GM19328 (cell line): Measurements from ENCODE around the gene ABR.

Source experiments
- ATAC-seq: cut with Tn5 transposase; IDR thresholded peaks from one replicate; pipeline ENCODE4 v1.9.1; 2021; ENCODE audit warnings: mild to moderate bottlenecking, moderate library complexity; ENCODE audit not compliant: unreplicated experiment

ABR gene

DNA sequence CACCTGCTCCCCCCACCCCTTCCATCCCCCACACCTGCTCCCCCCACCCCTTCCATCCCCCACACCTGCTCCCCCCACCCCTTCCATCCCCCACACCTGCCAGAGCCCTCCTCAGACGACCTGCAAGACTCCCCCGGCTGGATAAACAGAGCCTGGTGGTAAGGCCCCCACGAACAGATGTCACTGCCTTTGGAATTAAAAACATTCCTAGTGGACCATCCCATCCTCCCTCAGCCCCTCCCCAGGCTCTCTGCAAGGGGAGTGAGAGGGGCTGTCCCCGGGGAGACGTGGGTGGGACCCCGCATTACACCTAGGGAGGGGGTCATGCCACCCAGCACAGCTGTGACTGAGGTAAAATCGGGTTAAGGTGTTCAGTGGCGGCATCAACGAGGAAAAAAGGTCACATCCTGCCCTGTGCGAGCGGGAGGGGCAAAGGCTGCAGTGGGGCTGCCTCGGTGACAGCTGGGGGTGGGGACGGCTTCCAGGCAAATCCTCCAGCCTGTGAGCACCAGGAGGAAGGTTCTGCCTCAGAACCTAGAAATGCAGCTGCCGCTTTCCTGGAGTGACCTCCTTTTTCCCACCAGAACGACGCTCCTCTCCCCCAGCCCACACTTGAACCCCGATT lies 144.1 kb downstream of the ABR start:
- ATAC-seq = no peak

- ATAC-seq = no peak
Observed at GRCh38 chr17:1034652-1035210, 145.1 kb downstream of the ABR start.

GRCh38 chr17:1033503-1033902 lies 146.3 kb downstream of the ABR start:
- no peak for ATAC-seq

DNA sequence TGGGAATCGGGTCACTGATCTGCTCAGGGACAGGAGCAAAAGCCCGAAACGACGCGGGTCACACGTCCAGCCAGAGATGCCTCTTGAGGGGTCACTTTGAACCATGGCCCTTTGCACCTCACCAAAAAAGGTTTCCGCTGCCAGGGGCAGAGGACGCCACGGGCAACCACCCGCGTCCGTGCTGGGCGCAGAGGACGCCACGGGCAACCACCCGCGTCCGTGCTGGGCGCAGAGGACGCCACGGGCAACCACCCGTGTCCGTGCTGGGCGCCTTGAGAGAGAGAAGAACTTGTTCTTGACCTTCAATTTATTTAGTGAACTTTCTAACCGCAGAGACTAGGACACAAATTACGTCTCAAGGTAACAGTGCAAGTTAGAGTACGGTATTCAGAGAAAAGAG lies 147.4 kb downstream of the ABR start:
- ATAC-seq = no peak

- ATAC-seq = no peak
Observed at GRCh38 chr17:1031711-1032110, 148.1 kb downstream of the ABR start.

DNA sequence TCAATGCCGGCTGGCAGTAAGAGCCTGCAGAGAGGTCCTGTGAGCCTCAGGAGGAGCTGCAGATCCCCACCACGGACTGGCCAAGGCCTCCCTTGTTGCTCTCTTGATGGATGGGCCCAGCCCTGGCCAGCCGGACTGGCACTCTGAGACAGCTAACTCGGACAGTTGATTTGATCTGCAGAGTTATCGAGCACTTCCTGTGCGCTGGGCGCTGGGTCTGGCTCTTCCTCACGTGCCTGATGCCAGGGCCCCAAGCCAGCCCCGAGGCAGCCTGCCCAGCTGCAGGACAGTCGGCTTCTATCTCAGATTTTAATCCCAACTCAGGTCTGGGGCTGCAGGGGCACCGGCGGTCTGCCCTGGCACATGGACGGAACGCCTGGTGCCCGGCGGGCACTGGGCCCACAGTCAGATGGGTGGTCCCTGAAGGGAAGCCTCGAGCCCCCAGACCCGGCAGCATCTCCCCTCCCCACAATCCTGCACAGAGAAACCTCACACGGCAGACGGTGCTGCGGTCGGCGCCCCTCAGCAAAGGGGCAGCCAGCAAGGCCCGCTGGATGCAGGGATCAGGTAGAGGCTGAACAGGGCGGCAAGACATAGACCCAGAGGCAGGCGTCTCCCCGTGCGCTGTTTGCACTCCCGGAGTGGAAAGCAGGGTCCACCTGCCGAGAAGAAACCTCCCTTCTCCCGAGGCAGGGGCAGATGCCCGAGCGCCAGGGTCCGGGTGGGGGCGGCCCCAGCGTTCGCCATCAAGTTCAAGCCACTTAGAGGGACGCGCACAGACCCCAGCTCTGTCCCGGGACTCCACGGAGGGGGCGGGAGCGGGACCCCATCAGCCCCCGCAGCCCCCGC lies 148.9 kb downstream of the ABR start:
- no peak for ATAC-seq

DNA sequence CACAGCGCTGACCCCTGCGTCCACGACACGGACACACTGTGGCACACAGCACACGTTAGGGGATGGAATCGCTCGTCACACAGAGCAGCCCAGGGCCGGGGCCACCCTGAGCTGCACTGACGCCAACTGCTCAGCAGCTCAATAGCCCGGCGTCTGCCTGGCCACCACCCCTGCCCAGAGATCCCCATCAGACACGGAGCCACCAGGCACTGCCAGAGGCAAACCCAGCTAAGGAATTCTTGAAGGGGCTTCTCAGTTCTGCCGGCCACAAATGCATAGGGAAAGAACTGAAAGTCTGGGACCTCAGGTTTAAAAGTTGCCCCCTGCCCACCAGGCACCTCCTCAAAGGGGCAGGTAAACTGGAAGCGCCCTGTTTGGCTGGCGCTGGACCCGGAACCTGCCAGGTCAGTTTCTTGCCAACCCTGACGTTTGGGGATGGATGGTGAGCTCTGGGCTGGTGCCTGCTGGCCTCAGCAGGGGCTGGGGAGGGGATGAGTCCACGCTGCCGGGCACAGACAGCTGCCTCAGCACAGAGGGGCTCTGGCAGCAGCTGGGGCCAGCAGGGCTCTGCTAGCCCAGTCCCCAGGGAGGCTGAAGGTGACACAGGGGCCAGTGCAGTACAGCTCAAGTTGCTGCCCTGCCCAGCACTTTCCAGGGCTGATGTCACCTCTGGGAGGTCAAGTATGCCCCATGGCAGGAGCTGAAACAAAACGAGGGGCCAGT lies 149.7 kb downstream of the ABR start:
- ATAC-seq = no peak

DNA sequence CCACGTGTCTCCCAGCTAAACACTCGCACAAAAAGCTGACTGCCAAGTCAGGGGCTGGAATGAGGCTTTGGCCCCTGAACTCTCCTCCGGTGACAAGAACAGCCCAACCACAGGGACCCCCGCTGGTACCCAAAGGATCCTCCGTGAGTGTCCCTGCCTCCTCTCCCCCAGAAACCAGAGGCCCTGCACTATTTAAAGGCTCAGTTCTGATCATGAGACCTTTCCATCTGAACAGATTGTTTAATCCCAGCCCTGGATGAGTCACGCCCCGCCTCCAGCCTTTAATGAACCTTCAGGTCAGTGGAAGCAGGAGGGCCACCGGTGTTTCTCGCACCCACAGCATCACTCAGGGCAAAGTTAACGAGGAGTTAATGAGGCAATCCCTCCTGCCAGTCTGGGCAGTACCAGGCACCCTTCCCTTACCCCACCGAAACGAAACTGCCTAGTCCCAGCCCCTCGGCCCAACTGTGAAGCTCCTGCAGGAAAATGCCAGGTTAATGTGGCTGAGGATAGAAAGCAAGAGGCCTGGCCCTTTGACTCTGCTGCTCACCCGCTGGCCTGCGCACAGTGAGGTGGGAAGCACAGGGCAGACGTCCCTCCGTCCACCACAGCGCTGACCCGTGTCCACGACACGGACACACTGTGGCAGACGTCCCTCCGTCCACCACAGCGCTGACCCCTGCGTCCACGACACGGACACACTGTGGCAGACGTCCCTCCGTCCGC lies 150.4 kb downstream of the ABR start:
- ATAC-seq = no peak

- no peak for ATAC-seq
Observed at GRCh38 chr17:1027044-1027443, 152.7 kb downstream of the ABR start.

DNA sequence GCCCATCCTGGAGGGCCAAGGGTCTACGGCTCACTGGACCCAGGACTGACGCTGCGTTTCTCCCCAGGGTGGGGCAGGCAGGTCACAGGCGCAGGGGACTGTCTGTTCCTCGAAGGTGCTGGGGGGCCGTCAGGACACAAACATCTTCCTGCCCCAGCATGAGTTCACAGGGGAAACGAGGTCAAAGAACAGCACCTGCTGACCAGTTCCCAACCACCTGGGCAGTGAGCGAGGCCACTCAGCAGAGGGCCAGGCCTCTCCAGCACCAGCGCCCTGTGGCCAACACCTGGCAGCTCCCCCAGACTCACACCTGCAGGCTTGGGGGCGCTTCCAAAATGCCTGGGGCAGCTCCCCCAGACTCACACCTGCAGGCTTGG lies 153.2 kb downstream of the ABR start:
- no peak for ATAC-seq

DNA sequence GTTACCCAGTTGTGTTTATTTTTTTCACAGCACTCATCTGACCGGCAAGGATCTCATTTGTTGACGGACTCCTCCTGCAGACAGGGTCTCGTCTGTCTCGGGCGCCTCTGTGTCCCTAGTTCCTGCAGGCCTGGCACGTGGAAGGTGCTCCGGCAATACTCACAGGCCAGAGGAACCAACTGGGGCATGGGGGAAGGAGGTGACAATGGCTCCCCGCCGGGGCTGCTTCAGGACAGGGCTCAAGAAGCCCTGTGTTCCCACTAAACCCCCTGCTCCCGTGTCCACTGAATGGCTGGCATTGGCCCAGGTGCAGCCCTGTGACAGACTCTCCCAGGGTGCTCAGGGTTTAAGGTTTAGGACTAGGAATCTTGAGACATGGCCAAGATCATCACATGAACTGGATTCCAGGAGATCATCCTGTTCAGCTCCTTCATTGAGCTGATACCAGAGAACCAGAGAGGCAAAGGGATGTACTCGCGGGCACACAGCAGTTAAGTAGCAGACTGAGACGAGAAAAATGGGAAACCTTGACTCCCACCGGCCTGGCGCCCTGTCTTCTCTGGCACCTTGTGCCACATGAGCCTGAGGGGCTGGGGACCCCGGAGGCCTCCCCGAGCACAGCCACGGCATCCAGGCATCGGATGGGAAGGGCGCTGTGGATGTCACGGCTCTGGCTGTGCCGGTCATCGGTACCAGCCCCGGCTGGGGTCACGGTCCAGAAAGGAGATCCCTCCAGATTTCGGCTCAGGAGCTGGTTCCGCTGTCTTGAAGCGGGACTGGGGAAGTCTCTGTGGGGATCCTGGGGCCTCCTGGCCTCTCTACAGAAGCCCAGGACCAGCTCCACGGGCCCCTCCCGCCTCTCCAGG lies 153.8 kb downstream of the ABR start:
- no peak for ATAC-seq

GRCh38 chr17:1024076-1024475 lies 155.7 kb downstream of the ABR start:
- no peak for ATAC-seq

GRCh38 chr17:1022278-1023024 lies 157.3 kb downstream of the ABR start:
- ATAC-seq = no peak

DNA sequence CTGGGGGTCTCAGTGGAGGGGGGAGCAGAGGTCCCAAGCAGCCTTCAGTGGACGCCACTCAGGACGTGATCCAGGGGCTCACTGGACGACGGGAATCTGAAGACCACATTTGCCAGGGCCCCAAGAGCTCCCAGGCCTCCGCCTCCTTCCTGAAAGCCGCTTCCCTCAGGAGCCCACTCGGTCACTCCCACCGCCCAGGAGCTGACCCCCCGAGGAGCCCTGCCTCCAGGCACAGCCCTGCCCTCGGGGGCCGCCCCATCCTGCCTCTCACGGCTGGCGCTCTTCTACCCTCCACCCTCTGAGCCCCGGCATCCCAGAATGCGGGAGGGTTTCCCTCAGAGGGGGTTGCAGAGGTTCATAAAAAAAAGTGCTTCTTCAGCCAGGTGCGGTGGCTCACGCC lies 158.6 kb downstream of the ABR start:
- no peak for ATAC-seq

DNA sequence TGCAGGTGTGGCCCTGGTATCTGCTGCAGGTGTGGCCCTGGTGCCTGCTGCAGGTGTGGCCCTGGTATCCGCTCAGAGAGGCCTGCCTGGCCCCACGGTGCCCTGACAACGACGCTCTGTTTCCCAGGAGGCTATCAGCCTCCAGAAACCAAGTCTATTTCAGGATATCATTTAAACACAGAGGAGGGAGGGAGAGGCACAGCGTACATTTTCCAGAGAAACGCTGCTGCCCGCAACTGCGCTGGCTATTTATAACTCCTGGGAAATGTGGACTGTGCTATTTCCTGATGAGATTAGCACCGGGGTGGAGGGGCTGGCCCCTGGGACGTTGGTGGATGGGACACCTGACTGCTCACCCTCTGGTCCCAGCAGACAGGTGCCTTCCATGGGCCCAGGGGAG lies 160.3 kb downstream of the ABR start:
- ATAC-seq = no peak

DNA sequence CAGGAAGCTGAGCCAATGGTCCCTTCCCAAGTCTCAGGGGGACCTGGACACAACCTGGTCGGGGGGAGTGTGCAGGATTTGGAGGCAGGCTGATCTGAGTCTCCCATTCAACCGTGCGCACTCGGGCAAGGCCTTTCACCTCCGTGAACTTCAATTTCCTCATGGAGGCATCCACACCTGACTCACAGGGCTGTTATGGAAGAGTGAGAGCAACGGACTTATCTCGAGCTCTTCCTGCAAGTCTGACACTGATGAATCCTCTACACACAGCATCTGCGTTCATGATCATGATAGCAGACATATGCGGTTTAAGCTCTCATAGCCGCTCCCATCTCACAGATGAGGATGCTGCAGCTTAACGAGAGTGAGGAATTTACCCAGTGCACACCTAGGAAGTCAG lies 161.2 kb downstream of the ABR start:
- ATAC-seq = no peak

DNA sequence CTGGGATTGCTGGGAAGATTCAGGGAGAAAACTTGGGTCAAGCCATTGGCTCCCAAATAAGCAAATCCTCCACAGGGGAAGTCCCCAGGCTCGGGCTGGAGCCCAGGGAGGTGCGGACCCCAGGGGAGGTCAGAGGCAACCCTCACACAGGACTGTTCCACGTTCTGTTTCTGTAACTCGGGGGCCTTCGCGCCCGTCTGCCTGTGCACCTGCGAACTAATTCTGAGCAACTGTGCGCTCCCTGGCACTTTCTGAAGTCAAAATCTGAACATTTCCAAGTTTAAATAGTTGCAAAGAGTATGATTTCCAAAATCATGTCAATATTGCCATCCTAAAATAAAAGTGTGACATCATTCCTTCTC lies 166.1 kb downstream of the ABR start:
- ATAC-seq = no peak

DNA sequence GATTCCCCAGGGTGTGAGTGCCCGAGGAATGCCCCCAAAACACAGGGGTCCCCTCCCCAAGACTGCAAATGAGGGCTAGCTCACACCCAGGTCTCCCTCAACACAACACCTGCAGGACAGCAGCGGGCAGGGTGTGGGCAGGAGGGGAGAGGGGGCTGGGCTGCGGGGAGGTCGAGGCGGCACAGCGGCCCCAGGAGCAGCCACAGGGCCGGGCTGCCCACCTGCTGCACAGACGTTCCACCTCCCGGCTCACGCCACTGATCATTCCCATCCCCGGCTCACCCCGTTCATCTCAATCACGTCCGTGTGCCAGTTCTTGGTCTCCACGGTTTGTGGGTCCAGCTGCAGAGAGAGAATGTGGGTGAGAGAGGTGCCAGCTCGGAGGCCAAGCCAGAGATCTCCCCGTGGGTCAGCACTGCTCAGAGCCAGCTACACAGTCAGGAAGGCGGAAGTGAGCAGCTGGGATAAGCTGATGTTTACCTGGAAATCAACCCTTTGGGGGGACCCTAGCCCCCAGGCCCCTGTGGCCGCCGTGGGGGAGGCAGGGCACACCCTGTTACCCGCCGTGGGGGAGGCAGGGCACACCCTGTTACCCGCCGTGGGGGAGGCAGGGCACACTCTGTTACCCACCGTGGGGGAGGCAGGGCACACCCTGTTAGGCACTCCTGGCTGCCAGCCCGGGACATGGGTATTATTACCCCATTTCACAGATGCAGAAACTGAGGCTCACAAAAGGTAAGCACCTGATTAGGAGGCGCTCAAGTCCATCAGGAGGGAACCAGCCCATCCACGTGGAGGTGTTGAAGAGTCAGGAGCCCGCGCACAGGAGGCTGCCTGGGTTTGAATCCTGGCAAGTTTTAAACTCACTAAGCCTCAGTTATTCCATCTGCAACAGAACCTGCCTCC lies 166.7 kb downstream of the ABR start:
- no peak for ATAC-seq
